C4-2B (cell line): ENCODE results near the gene SPATS2L.

Experiments used
- CTCF ChIP-seq: fragments of 450-650 bp; conservative IDR thresholded peaks from 2 replicates; pipeline ENCODE4 v1.5.1; 2017; ENCODE audit warnings: mild to moderate bottlenecking
- ZFX ChIP-seq: fragments of 450-650 bp; IDR thresholded peaks from 2 replicates; pipeline ENCODE4 v1.6.1; 2017

DNA sequence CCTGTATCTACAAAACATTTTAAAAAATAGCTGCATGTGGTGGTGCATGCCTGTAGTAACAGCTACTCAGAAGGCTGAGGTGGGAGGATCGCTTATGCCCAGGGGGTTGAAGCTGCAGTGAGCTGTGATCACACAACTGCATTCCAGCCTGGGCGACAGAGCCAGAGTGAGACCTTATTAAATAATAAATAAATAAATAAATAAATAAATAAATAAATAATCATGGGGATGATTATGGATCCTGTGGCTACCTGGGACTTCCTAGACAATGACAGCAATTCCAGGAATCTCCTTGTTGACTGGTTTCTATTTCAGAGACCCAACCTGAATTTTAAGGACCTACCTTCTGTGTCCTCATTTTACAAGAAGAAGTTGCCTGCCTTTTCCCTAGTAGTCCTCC, 111.9 kb downstream of the SPATS2L start:
- TF ChIP-seq CTCF (no peak), ZFX (no peak)
